B cell (primary cell): Measurements from ENCODE around the gene ITPR1. TPM values are rescaled to one million over a fixed set of nuclear protein-coding genes. Genes with fewer than 3 reads are reported as not detected.

ENCODE experiments used
- ATAC-seq: fragments of 200-7000 bp; cut with Tn5 transposase; one replicate; pipeline ENCODE4 v1.10.0; 2021; ENCODE audit warnings: low read depth, mild to moderate bottlenecking, moderate number of reproducible peaks, moderate library complexity
- CTCF ChIA-PET: fragments of 350-600 bp; sonication (Branson Sonifier 250); formaldehyde crosslinking; loops from one replicate; lab custom pipeline; 2021; ENCODE audit warnings: antibody characterized with exemption, inconsistent platforms; lab: Charles Lee
- POLR2A ChIA-PET: fragments of 350-600 bp; sonication (Branson Sonifier 250); formaldehyde crosslinking; loops from one replicate; lab custom pipeline; 2021; ENCODE audit warnings: antibody characterized with exemption; lab: Charles Lee
- DNase-seq: peaks from one replicate; pipeline ENCODE4 v3.0.0; 2013
- H2AFZ ChIP-seq: 2 replicates; pipeline ENCODE4 v1.6.1; 2012; ENCODE audit warnings: mild to moderate bottlenecking, low read depth, low read length; ENCODE audit not compliant: insufficient read depth, poor library complexity, severe bottlenecking
- H3K27ac ChIP-seq, 2 donors: 1 replicate in 1 of 2; 2 replicates in 1 of 2; pipeline ENCODE4 v1.5.1; 2012 to 2013; ENCODE audit warnings: low read length in 2 of 2, mild to moderate bottlenecking in 2 of 2, moderate library complexity in 1 of 2
- H3K27me3 ChIP-seq, 4 experiments: fragments of 200-600 bp in 1 of 4; sonication (generic) in 1 of 4; replicated peaks in 1 of 4; 1 replicate in 2 of 4; 2 replicates in 2 of 4; pipeline versions ENCODE4 v1.6.1 to v1.7.0; 2013 to 2016; ENCODE audit warnings: low read length in 3 of 4, mild to moderate bottlenecking in 2 of 4, mixed read lengths in 1 of 4, moderate library complexity in 1 of 4; ENCODE audit not compliant: insufficient read depth in 4 of 4, control insufficient read depth in 3 of 4; ENCODE audit errors: control extremely low read depth in 1 of 4
- H3K36me3 ChIP-seq, 2 experiments: replicated peaks in 1 of 2; 1 replicate in 1 of 2; 2 replicates in 1 of 2; pipeline versions ENCODE4 v1.6.1 to v1.7.1; 2013; ENCODE audit warnings: low read length in 1 of 2; ENCODE audit not compliant: insufficient read depth in 2 of 2, control insufficient read depth in 1 of 2; ENCODE audit errors: control extremely low read depth in 1 of 2, extremely low read depth in 1 of 2
- H3K4me1 ChIP-seq, 2 donors: fragments of 200-600 bp in 1 of 2; sonication (generic) in 1 of 2; 1 replicate in 1 of 2; 2 replicates in 1 of 2; pipeline versions ENCODE4 v1.5.1 to v1.6.1; 2013 to 2017; ENCODE audit warnings: low read length in 2 of 2; ENCODE audit not compliant: control insufficient read depth in 2 of 2, insufficient read depth in 2 of 2
- H3K4me2 ChIP-seq: replicated peaks from 2 replicates; pipeline ENCODE3; 2012; ENCODE audit warnings: mild to moderate bottlenecking, low read depth, low read length; ENCODE audit not compliant: poor library complexity, severe bottlenecking
- H3K4me3 ChIP-seq, 5 experiments: fragments of 200-600 bp in 1 of 5; sonication (generic) in 1 of 5; 1 replicate in 3 of 5; 2 replicates in 2 of 5; pipeline versions ENCODE4 v1.5.1 to v1.7.0; 2011 to 2016; ENCODE audit warnings: low read length in 4 of 5, mild to moderate bottlenecking in 4 of 5, low read depth in 2 of 5, control low read depth in 1 of 5, moderate library complexity in 1 of 5; ENCODE audit not compliant: insufficient read depth in 1 of 5; ENCODE audit errors: control extremely low read depth in 1 of 5, extremely low read depth in 1 of 5
- H3K79me2 ChIP-seq: fragments of 200-600 bp; sonication (generic); one replicate; pipeline ENCODE4 v1.6.0; 2016; ENCODE audit warnings: low read length; ENCODE audit not compliant: control insufficient read depth, insufficient read depth
- H3K9ac ChIP-seq: fragments of 200-600 bp; sonication (generic); 2 replicates; pipeline ENCODE4 v1.6.1; 2017; ENCODE audit warnings: mild to moderate bottlenecking, low read length, moderate library complexity
- H3K9me3 ChIP-seq, 3 donors: one replicate each; pipeline versions ENCODE4 v1.6.1 to v1.7.1; 2013; ENCODE audit warnings: low read length in 2 of 3; ENCODE audit not compliant: control insufficient read depth in 2 of 3, insufficient read depth in 1 of 3; ENCODE audit errors: control extremely low read depth in 1 of 3
- H4K20me1 ChIP-seq: 2 replicates; pipeline ENCODE4 v1.6.0; 2012; ENCODE audit warnings: mild to moderate bottlenecking, low read length; ENCODE audit not compliant: insufficient read depth, control insufficient read depth, poor library complexity, severe bottlenecking
- H3K27ac Mint-ChIP-seq: one replicate; pipeline ENCODE4 v1.8.0; 2021; ENCODE audit warnings: mixed read lengths
- H3K27me3 Mint-ChIP-seq: one replicate; pipeline ENCODE4 v1.8.0; 2021; ENCODE audit warnings: mixed read lengths
- H3K4me1 Mint-ChIP-seq: one replicate; pipeline ENCODE4 v1.8.0; 2021; ENCODE audit warnings: mixed read lengths
- H3K4me3 Mint-ChIP-seq: one replicate; pipeline ENCODE4 v1.8.0; 2021; ENCODE audit warnings: mixed read lengths
- H3K9me3 Mint-ChIP-seq: one replicate; pipeline ENCODE4 v1.8.0; 2022; ENCODE audit warnings: mixed read lengths; ENCODE audit not compliant: insufficient read depth
- CTCF ChIP-seq: fragments of 200-600 bp; IDR thresholded peaks from one replicate; pipeline ENCODE4 v1.8.0; 2022; ENCODE audit warnings: antibody characterized with exemption, mild to moderate bottlenecking
- EZH2 ChIP-seq: IDR thresholded peaks from 2 replicates; pipeline ENCODE4 v1.6.1; 2012; ENCODE audit warnings: borderline replicate concordance, low read depth, mild to moderate bottlenecking, moderate library complexity, low read length; ENCODE audit not compliant: insufficient read depth, poor library complexity, severe bottlenecking
- WGBS: methylation state at CpG from one replicate; pipeline ENCODE4 v1.1.5; 2013; ENCODE audit warnings: missing lambda C conversion rate; ENCODE audit not compliant: insufficient coverage; 5-methylcytosine and 5-hydroxymethylcytosine counted together
- intact Hi-C: fragments of 100-400 bp; cut with micrococcal nuclease; formaldehyde crosslinking; loops from one replicate; pipeline ENCODE4 v1.10.0; 2022
- polyA plus RNA-seq: library from polyadenylated mRNA; depleted of rRNA; stranded (reverse); fragments of >200 nt; gene quantifications from 2 replicates; pipeline ENCODE4 v1.2.3, GENCODE V29; 2012
- total RNA-seq, 2 donors: library from RNA; stranded (reverse); fragments of 120-200 nt in 1 of 2; gene quantifications; 1 replicate in 1 of 2; 2 replicates in 1 of 2; pipeline versions ENCODE4 v1.2.3 to v1.2.4, GENCODE V29; 2013 to 2022

Gene ITPR1
- total and polyA plus RNA-seq, 2 donors (not counting 1 experiment from before 2014, with no cell fraction given), result 64.0 to 332 TPM

GRCh38 chr3:4464576-4464975, 28.6 kb upstream of the ITPR1 start:
- DNase-seq (no peak), ATAC-seq (no peak)
- Histone ChIP-seq H3K9me3 (no peaks in the 10 kb centered on the region), H3K9ac (no peak overlapping the region), H3K36me3 (no peaks in the 10 kb centered on the region), H3K27me3 (no peaks in the 10 kb centered on the region), H3K79me2 (peaks cover 65% of the 10 kb centered on the region), H4K20me1 (no peaks in the 10 kb centered on the region), H3K27ac (no peak overlapping the region), H3K4me3 (no peak overlapping the region), H3K4me2 (no peak overlapping the region), H3K4me1 (peaks cover 9 to 11% of the 10 kb centered on the region in 2 donors), H2AFZ (no peak overlapping the region)
- H3K27me3 Mint-ChIP-seq, result no peaks in the 10 kb centered on the region
- TF ChIP-seq CTCF, result no peak
- no peak for TF ChIP-seq EZH2
- intact Hi-C loops, result no loop called here
- H3K4me1 Mint-ChIP-seq, result peaks cover 20% of the 10 kb centered on the region
- ChIA-PET CTCF (no interaction called here), POLR2A (no interaction called here)
- no CpG with 5 or more reads among the region's 1 CpG for WGBS
- H3K9me3 Mint-ChIP-seq, result no peaks in the 10 kb centered on the region
- H3K27ac Mint-ChIP-seq, result no peak overlapping the region
- peak overlapping the region; percentile 9 for H3K4me3 Mint-ChIP-seq

GRCh38 chr3:4466741-4467521, 26.2 kb upstream of the ITPR1 start, which contains the start of gene SUMF1:
TSS of gene SUMF1 (minus strand) at chr3:4467269. CDS start at chr3:4467245, 24 bp downstream.
- peak within 1 kb of the TSS; percentile 93 for H3K9ac ChIP-seq
- H3K4me1 Mint-ChIP-seq, result peaks cover 18% of the 10 kb centered on the region
- peak within 1 kb of the TSS; percentile 95 for H3K27ac Mint-ChIP-seq
- H3K4me3 Mint-ChIP-seq, result peak within 1 kb of the TSS; percentile 97
- WGBS, result under 1% methylated on average over 43 of the region's 47 CpGs
- H3K9me3 ChIP-seq, result no peaks in the 10 kb centered on the region
- H3K27me3 ChIP-seq, result no peaks in the 10 kb centered on the region
- H3K4me3 ChIP-seq, result peak within 1 kb of the TSS; percentile 80 to 90 (median 86)
- ATAC-seq, result peak; percentile 90
- H3K79me2 ChIP-seq, result peaks cover 60% of the 10 kb centered on the region
- intact Hi-C loops, result loop anchor here (1.0 to 2.0 kb wide), 2 partner anchors 26 to 166 kb away; partner anchors contain the start of gene ITPR1
- peak within 1 kb of the TSS; percentile 96 for H2AFZ ChIP-seq
- CTCF ChIA-PET, result interaction anchor here (0.9 to 1.1 kb wide), 4 partner anchors 24 to 116 kb away, joined by 3 to 6 read pairs (median 4); partner anchors contain the start of gene ITPR1
- TF ChIP-seq CTCF (no peak), EZH2 (no peak)
- H3K27ac ChIP-seq, result peak within 1 kb of the TSS; percentile 72 to 92
- no peaks in the 10 kb centered on the region for H3K9me3 Mint-ChIP-seq
- H3K4me2 ChIP-seq, result peak within 1 kb of the TSS; percentile 81
- POLR2A ChIA-PET, result interaction anchor here (1.1 to 1.6 kb wide), 2 partner anchors 26 to 28 kb away, joined by 16 to 20 read pairs; partner anchors contain the start of gene ITPR1
- H4K20me1 ChIP-seq, result no peaks in the 10 kb centered on the region
- H3K4me1 ChIP-seq, result peaks cover 9 to 11% of the 10 kb centered on the region in 2 donors
- no peaks in the 10 kb centered on the region for H3K36me3 ChIP-seq
- DNase-seq, result peak; percentile 80
- H3K27me3 Mint-ChIP-seq, result no peaks in the 10 kb centered on the region
